Choroid plexus epithelial cell (primary cell): ENCODE results near the gene IL16.

ENCODE experiments used
- DNase-seq: peaks from one replicate; pipeline ENCODE4 v3.0.0-alpha.2; 2010; ENCODE audit warnings: low read depth
- H3K4me3 ChIP-seq: 2 replicates; pipeline ENCODE4 v1.5.1; 2011; ENCODE audit warnings: low read depth, mild to moderate bottlenecking, control low read depth, low read length, moderate library complexity
- CTCF ChIP-seq: conservative IDR thresholded peaks from 2 replicates; pipeline ENCODE4 v1.5.1; 2011; ENCODE audit warnings: low read depth, mild to moderate bottlenecking, control low read depth, inconsistent platforms, low read length, moderate library complexity

IL16 gene

GRCh38 chr15:81190922-81191507 is 5.7 kb upstream of the IL16 start:
- TF ChIP-seq CTCF = no peak
- DNase-seq = no peak
- no peak overlapping the region for H3K4me3 ChIP-seq

GRCh38 chr15:81191701-81192100 is 5.0 kb upstream of the IL16 start:
- no peak for DNase-seq
- TF ChIP-seq CTCF = no peak
- no peak overlapping the region for H3K4me3 ChIP-seq

- peak; percentile 5 for DNase-seq
- no peak overlapping the region for H3K4me3 ChIP-seq
- TF ChIP-seq CTCF = no peak
Measured at GRCh38 chr15:81194723-81195122, 2.0 kb upstream of the IL16 start.

GRCh38 chr15:81195339-81195864 is 1.3 kb upstream of the IL16 start:
- no peak for DNase-seq
- H3K4me3 ChIP-seq = no peak overlapping the region
- no peak for TF ChIP-seq CTCF

GRCh38 chr15:81197255-81197630 is 564 bp downstream of the IL16 start:
- no peak overlapping the region for H3K4me3 ChIP-seq
- DNase-seq = no peak
- no peak for TF ChIP-seq CTCF

- no peak for TF ChIP-seq CTCF
- DNase-seq = no peak
- no peak overlapping the region for H3K4me3 ChIP-seq
Measured at GRCh38 chr15:81197688-81198281, 1.1 kb downstream of the IL16 start.

- no peak for TF ChIP-seq CTCF
- DNase-seq = peak; percentile 5
- no peak overlapping the region for H3K4me3 ChIP-seq
Measured at GRCh38 chr15:81199031-81199779, 2.5 kb downstream of the IL16 start.
